OCI-LY1 (cell line): Measurements from ENCODE around the gene C1QTNF1.

ENCODE experiments used
- EZH2 ChIP-seq: fragments of 200-600 bp; sonication (generic), shearing (Covaris generic); IDR thresholded peaks from 2 replicates; pipeline ENCODE4 v1.8.0; 2017; ENCODE audit warnings: borderline replicate concordance, mixed run types, mild to moderate bottlenecking, antibody characterized with exemption, low read length, moderate library complexity, mixed read lengths
- TF ChIP-seq, protein P1 (sequence below): fragments of 200-600 bp; sonication (generic), shearing (Covaris generic); IDR thresholded peaks from 2 replicates; pipeline ENCODE4 v1.5.1; 2017; ENCODE audit warnings: mild to moderate bottlenecking, antibody characterized with exemption, low read length, moderate library complexity, mixed read lengths

DNA sequence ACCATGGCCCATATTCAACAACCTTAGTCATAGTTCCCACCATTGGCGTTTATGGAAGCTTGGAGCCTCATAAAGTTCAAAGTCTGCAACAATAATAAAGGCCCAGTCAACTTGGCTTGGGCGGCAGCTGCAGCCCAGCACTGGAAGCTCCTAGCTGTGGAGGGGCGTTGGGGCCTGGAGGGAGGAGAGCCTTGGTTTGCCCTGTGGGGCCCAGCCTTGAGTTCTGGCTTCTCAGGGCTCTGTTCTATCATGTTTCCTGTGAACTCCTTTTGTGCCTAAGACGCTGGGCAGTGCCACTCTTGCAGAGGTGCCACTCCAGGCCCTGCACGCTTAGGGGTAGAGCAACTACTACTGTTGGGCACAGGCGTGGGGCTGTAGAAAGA is 49.7 kb downstream of the C1QTNF1 start:
- TF ChIP-seq, protein P1, sequence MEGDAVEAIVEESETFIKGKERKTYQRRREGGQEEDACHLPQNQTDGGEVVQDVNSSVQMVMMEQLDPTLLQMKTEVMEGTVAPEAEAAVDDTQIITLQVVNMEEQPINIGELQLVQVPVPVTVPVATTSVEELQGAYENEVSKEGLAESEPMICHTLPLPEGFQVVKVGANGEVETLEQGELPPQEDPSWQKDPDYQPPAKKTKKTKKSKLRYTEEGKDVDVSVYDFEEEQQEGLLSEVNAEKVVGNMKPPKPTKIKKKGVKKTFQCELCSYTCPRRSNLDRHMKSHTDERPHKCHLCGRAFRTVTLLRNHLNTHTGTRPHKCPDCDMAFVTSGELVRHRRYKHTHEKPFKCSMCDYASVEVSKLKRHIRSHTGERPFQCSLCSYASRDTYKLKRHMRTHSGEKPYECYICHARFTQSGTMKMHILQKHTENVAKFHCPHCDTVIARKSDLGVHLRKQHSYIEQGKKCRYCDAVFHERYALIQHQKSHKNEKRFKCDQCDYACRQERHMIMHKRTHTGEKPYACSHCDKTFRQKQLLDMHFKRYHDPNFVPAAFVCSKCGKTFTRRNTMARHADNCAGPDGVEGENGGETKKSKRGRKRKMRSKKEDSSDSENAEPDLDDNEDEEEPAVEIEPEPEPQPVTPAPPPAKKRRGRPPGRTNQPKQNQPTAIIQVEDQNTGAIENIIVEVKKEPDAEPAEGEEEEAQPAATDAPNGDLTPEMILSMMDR = no peak
- no peak for TF ChIP-seq EZH2
